RWPE2 (cell line): Measurements from ENCODE around the gene PRKACA.
"Not testable (repeated sequence)": the region's sequence is repeated elsewhere in the genome, so short reads cannot be mapped to it uniquely, and the experiment has no call there.

Experiments
- ATAC-seq: fragments of 200-7000 bp; cut with Tn5 transposase; 3 replicates; pipeline ENCODE4 v1.9.1; 2021; ENCODE audit warnings: low read depth
- DNase-seq: peaks from one replicate; pipeline ENCODE4 v3.0.0-alpha.2; 2020; ENCODE audit warnings: low spot score
- H3K27ac ChIP-seq: fragments of 450-650 bp; 2 replicates; pipeline ENCODE4 v1.5.1; 2017; ENCODE audit warnings: mild to moderate bottlenecking; ENCODE audit not compliant: poor library complexity, severe bottlenecking
- H3K27me3 ChIP-seq: fragments of 250-450 bp; sonication (Bioruptor Pico); 2 replicates; pipeline ENCODE4 v1.5.1; 2021; ENCODE audit warnings: mild to moderate bottlenecking, moderate library complexity; ENCODE audit not compliant: insufficient read depth, poor library complexity, severe bottlenecking
- H3K36me3 ChIP-seq: fragments of 250-450 bp; sonication (Bioruptor Pico); 2 replicates; pipeline ENCODE4 v1.5.1; 2020; ENCODE audit warnings: low read depth, mild to moderate bottlenecking, moderate library complexity
- H3K4me1 ChIP-seq: fragments of 250-450 bp; sonication (Bioruptor Pico); 2 replicates; pipeline ENCODE4 v1.5.1; 2021; ENCODE audit warnings: mild to moderate bottlenecking, moderate library complexity; ENCODE audit not compliant: insufficient read depth, poor library complexity, severe bottlenecking
- H3K4me3 ChIP-seq: fragments of 250-450 bp; sonication (Bioruptor Pico); 2 replicates; pipeline ENCODE4 v1.5.1; 2021; ENCODE audit warnings: mild to moderate bottlenecking, moderate library complexity; ENCODE audit not compliant: severe bottlenecking
- H3K9me3 ChIP-seq: fragments of 250-450 bp; sonication (Bioruptor Pico); 2 replicates; pipeline ENCODE4 v1.5.1; 2021; ENCODE audit warnings: mild to moderate bottlenecking, moderate library complexity; ENCODE audit not compliant: severe bottlenecking
- TF ChIP-seq, protein P1 (sequence below): fragments of 450-650 bp; IDR thresholded peaks from one replicate; pipeline ENCODE4 v1.5.1; 2017; ENCODE audit warnings: mild to moderate bottlenecking, moderate library complexity; ENCODE audit not compliant: poor library complexity, severe bottlenecking

The PRKACA gene

DNA sequence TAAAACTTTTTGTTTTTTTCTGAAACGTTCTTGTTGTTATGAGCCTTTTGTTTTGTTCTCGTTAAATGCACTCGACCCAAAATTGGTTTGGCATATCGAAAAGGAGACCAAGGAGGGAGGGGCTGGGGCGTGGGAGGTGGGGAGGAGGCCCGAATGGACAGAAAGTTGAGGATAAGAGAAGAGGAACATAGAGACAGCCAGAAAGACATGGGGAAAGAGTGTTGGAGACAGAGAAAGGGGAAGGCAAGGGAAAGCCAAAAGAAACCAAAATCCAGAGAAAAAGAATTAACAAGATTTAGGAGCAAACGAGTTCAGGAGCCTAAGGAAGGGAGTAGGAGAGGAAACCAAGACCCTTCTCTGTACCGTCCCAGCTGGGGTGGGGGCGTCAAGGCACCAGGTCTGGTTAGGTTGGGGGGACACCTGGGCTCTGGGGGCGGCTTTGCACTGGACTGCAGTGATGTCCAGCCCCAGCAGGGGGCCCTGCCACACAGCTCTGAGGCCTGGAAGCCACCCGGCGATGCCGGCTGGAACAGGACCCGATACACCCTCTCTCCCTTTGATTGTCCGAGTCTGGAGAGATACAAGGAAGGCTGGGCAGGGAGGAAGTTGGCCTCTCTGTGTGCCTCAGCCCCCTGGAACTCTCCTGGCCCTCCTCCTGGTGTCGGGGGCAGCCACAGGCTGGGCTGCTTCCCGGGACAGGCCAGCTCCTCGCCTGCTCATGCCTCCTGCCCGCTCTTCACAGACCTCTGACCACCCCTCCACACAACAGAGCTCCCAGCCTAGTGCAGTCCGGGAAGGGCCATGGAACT is 30.4 kb upstream of the PRKACA start:
- DNase-seq = no peak
- ATAC-seq = peak; percentile 71
- H3K4me3 ChIP-seq = no peak overlapping the region

DNA sequence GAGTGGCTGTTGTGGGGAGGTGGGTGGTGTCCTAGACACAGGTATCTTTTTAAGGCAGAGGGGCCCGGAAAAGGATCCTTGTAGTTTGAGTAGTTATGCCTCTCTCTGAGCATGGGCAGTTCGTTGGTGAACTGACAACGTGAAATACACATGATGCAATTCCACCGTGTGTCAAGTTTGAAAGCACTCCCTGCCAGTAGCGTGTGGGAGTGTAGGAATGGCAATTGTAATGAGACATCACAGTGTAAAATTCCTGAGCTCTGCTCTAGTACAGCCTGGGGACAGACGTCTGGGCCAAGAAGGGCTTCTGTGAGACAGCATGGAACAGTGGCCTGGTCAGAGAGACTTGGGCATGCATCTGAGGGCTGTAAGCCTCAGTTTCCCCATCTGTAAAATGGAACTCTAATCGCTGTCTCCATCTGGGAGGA is 29.2 kb upstream of the PRKACA start:
- Histone ChIP-seq H3K4me1 (no peaks in the 10 kb centered on the region), H3K4me3 (no peak overlapping the region), H3K27ac (no peak overlapping the region), H3K27me3 (no peaks in the 10 kb centered on the region), H3K9me3 (no peaks in the 10 kb centered on the region), H3K36me3 (no peaks in the 10 kb centered on the region)
- ATAC-seq = 0 out of 3 replicates have a peak, but pooled peaks have one; percentile 15
- no peak for DNase-seq
- TF ChIP-seq, protein P1, sequence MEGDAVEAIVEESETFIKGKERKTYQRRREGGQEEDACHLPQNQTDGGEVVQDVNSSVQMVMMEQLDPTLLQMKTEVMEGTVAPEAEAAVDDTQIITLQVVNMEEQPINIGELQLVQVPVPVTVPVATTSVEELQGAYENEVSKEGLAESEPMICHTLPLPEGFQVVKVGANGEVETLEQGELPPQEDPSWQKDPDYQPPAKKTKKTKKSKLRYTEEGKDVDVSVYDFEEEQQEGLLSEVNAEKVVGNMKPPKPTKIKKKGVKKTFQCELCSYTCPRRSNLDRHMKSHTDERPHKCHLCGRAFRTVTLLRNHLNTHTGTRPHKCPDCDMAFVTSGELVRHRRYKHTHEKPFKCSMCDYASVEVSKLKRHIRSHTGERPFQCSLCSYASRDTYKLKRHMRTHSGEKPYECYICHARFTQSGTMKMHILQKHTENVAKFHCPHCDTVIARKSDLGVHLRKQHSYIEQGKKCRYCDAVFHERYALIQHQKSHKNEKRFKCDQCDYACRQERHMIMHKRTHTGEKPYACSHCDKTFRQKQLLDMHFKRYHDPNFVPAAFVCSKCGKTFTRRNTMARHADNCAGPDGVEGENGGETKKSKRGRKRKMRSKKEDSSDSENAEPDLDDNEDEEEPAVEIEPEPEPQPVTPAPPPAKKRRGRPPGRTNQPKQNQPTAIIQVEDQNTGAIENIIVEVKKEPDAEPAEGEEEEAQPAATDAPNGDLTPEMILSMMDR = no peak

More for the DNA sequence above, 30.4 kb upstream of the PRKACA start:
- no peaks in the 10 kb centered on the region for H3K27me3 ChIP-seq
- H3K9me3 ChIP-seq = no peaks in the 10 kb centered on the region
- no peak overlapping the region for H3K27ac ChIP-seq
- H3K36me3 ChIP-seq = no peaks in the 10 kb centered on the region
- TF ChIP-seq, protein P1 = peak; percentile 47
- H3K4me1 ChIP-seq = no peaks in the 10 kb centered on the region

DNA sequence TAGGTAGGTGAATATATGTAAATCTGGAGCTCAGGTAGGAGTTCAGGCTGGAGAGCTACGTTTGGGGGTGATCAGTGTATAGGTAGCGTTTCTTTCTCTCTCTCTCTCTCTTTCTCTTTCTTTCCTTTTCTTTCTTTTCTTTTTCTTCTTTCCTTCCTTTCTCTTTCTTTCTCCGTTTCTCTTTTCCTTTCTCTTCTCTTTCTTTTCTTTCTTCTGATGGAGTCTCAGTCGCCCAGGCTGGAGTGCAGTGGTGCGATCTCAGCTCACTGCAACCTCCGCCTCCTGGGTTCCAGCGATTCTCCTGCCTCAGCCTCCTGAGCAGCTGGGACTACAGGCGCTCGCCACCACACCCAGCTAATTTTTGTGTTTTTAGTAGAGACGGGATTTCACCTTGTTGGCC is 28.6 kb upstream of the PRKACA start:
- H3K4me1 ChIP-seq, H3K9me3 ChIP-seq, ATAC-seq, H3K4me3 ChIP-seq, H3K27ac ChIP-seq, H3K27me3 ChIP-seq, H3K36me3 ChIP-seq, DNase-seq: not testable (repeated sequence)

DNA sequence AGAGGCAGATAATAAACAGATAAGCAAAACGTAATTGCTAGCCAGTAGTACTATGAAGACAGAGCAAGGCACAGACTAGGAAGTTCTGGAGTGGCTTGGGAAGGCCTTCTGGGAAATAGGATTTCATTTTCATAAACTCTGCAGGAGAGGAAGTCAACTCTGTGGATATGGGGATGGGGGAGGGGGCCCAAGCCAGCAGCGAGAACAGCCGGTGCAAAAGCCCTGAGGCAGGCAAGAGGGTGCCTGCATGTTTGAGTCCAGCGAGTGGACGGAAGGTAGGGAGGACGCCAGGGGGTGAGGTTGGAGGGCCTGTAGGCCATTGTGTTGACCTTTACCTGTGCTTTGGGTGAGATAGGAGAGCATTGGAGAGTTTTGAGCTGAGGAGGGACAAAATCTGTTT is 27.8 kb upstream of the PRKACA start:
- no peak for ATAC-seq
- no peaks in the 10 kb centered on the region for H3K36me3 ChIP-seq
- H3K27me3 ChIP-seq = no peaks in the 10 kb centered on the region
- DNase-seq = no peak
- H3K4me1 ChIP-seq = no peaks in the 10 kb centered on the region
- no peak overlapping the region for H3K27ac ChIP-seq
- H3K9me3 ChIP-seq = no peaks in the 10 kb centered on the region
- TF ChIP-seq, protein P1 = no peak
- no peak overlapping the region for H3K4me3 ChIP-seq

DNA sequence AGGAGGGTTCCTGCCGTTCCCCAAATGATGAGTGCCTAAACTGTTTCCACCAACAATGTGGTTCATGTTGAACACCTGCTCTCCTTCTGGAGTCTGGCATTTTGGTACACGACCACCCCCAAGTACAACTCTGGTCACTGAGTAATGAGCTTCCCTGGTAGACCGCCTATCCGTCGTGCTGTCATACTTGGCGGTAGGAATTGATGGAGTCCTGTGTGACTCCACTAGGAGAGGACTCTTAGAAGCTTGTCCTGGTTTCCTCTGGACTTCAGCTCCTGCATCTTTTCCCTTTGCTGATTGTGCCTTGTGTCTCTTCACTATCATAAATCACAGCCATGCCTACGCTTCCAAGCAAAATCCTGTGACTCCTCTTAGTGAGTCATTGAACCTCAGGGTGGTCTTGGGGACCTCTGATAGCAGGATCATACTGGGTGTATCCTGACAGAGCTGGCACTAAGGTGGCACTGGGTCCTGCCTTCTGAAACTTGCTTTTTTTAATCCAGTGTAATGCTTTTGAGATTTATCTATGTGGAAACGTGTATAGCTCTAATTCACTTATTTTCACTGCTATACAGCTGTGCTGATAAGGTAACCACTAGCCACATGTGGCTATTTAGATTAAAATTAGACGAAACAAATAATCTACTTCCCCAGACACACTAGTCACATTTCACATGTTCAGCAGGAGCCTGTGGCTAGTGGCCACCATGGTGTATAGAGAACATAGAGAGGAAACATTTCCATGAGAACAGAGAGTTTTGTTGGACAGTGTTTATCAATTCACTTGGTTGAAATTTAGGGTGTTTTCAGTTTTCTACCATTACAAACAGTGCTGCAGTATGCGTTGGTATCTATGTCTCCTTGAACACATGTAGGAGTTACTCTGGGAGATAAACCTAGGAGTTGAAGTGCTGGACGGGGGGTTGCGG is 25.0 kb upstream of the PRKACA start:
- Histone ChIP-seq H3K9me3 (no peaks in the 10 kb centered on the region), H3K4me1 (peaks cover 5% of the 10 kb centered on the region)

More for the DNA sequence above, 25.0 kb upstream of the PRKACA start:
- TF ChIP-seq, protein P1 = no peak
- Histone ChIP-seq H3K27me3 (no peaks in the 10 kb centered on the region), H3K27ac (no peak overlapping the region), H3K4me3 (no peak overlapping the region), H3K36me3 (no peaks in the 10 kb centered on the region)
- ATAC-seq (no peak), DNase-seq (no peak)
